Epithelial cell of esophagus (primary cell): Measurements from ENCODE around the gene MTHFS.

Source experiments
- DNase-seq: peaks from one replicate; pipeline ENCODE4 v3.0.0; 2010; ENCODE audit warnings: low read depth
- H3K4me3 ChIP-seq: 2 replicates; pipeline ENCODE4 v1.5.1; 2011; ENCODE audit warnings: mild to moderate bottlenecking, low read length, control low read depth
- TF ChIP-seq, protein P1 (sequence below): IDR thresholded peaks from 2 replicates; pipeline ENCODE4 v1.5.1; 2011; ENCODE audit warnings: low read depth, mild to moderate bottlenecking, low read length, control low read depth, inconsistent platforms; ENCODE audit not compliant: insufficient read depth; ENCODE audit errors: missing control alignments

Gene MTHFS

DNA sequence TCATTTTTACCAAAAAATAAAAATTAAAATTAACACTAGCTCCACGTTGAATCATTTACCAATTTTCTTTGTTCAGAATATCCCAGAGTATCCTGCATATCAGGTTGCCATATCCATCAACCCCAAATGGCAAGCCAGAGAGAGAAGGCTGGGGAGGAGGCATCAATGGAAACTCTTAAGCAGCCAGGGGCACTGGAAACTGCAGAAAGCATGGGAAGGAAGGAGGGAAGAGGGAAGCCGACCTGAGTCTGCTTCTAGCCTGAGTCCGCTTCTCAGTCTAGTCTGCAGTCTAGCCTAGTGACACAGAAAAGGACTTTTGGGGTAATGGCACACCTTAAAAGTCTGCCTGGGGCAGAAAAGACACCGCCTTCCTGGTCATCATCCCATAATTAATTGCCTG lies 1.6 kb upstream of the MTHFS start:
- H3K4me3 ChIP-seq = no peak overlapping the region
- TF ChIP-seq, protein P1, sequence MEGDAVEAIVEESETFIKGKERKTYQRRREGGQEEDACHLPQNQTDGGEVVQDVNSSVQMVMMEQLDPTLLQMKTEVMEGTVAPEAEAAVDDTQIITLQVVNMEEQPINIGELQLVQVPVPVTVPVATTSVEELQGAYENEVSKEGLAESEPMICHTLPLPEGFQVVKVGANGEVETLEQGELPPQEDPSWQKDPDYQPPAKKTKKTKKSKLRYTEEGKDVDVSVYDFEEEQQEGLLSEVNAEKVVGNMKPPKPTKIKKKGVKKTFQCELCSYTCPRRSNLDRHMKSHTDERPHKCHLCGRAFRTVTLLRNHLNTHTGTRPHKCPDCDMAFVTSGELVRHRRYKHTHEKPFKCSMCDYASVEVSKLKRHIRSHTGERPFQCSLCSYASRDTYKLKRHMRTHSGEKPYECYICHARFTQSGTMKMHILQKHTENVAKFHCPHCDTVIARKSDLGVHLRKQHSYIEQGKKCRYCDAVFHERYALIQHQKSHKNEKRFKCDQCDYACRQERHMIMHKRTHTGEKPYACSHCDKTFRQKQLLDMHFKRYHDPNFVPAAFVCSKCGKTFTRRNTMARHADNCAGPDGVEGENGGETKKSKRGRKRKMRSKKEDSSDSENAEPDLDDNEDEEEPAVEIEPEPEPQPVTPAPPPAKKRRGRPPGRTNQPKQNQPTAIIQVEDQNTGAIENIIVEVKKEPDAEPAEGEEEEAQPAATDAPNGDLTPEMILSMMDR = no peak
- no peak for DNase-seq

DNA sequence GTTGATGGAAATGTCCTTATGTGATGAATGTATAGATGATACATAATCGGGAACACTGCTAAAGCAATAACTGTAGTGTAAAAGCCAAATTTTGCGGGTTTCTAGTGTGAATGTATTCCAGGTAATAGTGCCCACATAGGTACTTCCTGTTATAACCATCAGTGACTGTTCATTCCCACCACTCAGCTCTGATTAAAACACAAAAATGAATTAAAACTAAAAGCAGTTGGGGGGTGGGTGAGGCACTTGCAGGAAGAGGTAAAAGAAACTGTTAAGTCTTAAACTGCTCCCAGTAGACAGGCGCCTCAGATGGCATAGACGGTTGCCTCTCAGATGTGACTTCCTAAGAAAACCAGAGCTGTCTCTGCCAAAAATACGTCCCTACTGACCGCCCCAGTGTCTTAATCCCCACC lies 893 bp upstream of the MTHFS start:
- H3K4me3 ChIP-seq = peak overlapping the region; percentile 68
- TF ChIP-seq, protein P1 = no peak
- DNase-seq = no peak

DNA sequence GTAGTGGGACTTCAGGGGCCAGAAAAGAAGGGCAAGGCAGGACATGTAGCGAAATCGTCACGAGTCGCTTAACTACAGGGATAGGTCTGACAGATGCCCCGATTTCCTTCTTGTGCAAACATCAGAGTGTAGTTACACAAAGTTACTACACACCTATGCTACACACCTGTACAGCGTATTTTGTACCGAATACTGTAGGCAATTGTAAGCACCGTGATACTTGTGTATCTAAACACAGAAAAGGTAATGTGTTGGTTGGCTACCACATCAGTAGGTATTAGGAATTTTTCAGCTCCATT lies 515 bp upstream of the MTHFS start:
- peak; percentile 50 for DNase-seq
- peak overlapping the region; percentile 68 for H3K4me3 ChIP-seq
- TF ChIP-seq, protein P1 = no peak

DNA sequence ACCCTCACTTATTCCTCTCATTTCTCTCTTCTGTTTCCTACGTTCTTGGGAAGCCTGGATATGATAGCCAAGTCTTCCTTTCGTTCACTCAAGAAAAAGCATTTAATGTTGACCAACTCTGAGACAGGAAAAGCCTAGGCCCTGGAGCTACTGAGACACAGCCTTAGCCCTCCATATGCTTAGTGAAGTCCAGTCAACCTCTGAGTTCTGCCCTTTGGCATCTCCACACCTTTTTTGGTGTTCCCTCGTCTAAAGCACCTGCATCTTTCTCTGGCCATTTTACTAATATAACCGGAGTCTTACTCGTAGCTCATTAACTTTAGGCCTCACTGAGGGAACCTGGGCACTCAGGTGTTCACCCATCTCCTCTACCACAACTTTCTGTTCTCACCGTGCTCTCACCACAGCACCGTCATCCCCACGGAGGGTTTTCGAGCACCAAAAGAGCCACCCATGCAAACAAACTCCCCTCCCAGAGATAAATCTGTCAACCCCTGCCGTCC lies 632 bp downstream of the MTHFS start:
- peak overlapping the region; percentile 68 for H3K4me3 ChIP-seq
- TF ChIP-seq, protein P1 = no peak
- DNase-seq = peak; percentile 15

DNA sequence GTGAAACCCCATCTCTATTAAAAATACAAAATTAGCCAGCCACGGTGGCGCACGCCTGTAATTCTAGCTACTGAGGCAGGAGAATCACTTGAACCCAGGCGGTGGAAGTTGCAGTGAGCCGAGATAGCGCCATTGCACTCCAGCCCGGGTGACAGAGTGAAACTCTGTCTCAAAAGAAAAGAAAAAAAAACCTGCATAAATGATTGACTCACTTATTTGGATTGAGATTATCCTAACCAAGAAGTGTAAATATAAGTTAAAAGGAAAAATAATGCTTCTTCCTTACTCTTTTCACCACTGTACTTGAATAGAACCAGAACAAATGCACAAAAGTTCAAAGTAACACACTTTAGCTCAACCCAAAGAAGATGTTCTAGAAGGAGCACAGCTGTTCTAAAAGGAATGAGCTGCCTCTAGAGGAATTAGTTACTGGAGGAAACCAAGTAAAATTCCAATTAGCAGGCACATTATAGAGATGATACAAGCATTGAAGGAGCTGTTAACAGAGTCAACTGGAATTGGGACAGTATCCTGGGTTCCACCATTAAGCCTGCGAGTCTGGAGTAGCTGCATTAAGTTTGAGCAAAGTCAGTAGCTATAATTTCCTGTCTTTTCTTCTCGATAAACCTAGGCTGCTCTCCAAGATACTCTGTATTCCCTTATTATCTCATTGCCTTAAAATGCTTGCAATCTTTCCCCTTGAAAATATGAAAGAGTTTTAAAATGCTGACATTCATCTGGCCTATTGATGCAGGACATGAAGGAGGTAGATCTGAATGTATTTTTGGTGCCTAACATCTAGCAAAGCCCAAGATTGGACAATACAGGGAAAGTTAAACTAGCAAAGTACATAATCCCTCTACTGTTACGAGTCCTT lies 9.5 kb downstream of the MTHFS start:
- no peak for DNase-seq
- TF ChIP-seq, protein P1 = no peak

DNA sequence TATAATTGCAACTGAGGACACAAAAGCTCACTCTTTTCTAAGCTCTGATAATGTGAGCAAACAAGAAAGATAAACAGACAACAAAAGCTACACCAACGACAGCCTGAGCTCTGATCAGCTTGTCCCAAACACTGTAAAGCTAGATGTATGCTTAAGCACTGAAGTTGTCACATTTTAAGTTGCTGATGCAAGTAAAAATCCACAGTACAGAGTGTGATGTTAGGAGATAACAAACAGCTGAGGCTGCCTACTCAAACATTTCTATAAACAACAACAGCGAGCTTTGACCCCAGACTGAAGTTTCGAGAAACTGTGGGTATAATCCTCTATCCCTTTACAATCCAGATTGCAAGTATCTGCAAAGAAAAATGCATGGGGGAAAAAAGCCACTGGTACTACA lies 10.7 kb downstream of the MTHFS start:
- TF ChIP-seq, protein P1 = no peak
- no peak for DNase-seq
- no peak overlapping the region for H3K4me3 ChIP-seq

More for the DNA sequence above, 9.5 kb downstream of the MTHFS start:
- H3K4me3 ChIP-seq = no peak overlapping the region

DNA sequence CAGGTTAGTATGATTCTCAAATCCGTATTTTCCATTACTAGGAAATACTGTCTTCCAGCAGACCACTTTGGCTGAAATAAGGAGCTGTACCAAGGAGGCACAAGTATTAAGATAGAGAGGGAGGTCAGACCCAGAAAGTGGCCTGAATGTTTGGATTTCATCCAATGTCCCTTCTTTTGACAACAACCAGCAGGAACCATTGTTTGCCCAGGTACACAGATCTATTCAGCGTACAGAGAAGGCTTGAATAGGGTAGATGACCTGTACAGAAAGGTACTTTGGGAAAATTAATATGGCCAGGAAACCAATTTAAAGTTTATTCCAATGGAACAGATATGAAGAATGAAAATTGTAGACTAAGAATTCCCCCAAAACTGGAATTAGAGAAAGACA lies 12.6 kb downstream of the MTHFS start:
- H3K4me3 ChIP-seq = no peak overlapping the region
- TF ChIP-seq, protein P1 = no peak
- no peak for DNase-seq
